Activated CD4-positive, alpha-beta memory T cell treated with anti-CD3 and anti-CD28 coated beads, Interleukin-2, amount 10 ng/mL, durations not matched to agents 7 days and 5 days (primary cell): ENCODE data around the gene SNX27. TPM values are rescaled to one million over a fixed set of nuclear protein-coding genes. Genes with fewer than 3 reads are reported as not detected.
"Not testable (repeated sequence)": the region's sequence is repeated elsewhere in the genome, so short reads cannot be mapped to it uniquely, and the experiment has no call there.

Source experiments
- CTCF ChIA-PET: fragments of 350-600 bp; sonication (Branson Sonifier 250); formaldehyde crosslinking; loops from one replicate; lab custom pipeline; 2021; ENCODE audit warnings: antibody characterized with exemption, inconsistent platforms; lab: Charles Lee
- POLR2A ChIA-PET: fragments of 350-600 bp; sonication (Branson Sonifier 250); formaldehyde crosslinking; loops from one replicate; lab custom pipeline; 2021; ENCODE audit warnings: antibody characterized with exemption; lab: Charles Lee
- DNase-seq: peaks from one replicate; pipeline ENCODE4 v3.0.0-alpha.2; 2020
- H3K27ac Mint-ChIP-seq: one replicate; pipeline ENCODE4 v1.8.0; 2021; ENCODE audit warnings: mild to moderate bottlenecking, mixed read lengths
- H3K27me3 Mint-ChIP-seq: one replicate; pipeline ENCODE4 v1.8.0; 2021; ENCODE audit warnings: mixed read lengths
- H3K36me3 Mint-ChIP-seq: one replicate; pipeline ENCODE4 v1.8.0; 2021; ENCODE audit warnings: low read depth, mixed read lengths
- H3K4me1 Mint-ChIP-seq: one replicate; pipeline ENCODE4 v1.8.0; 2021; ENCODE audit warnings: mixed read lengths
- H3K4me3 Mint-ChIP-seq: one replicate; pipeline ENCODE4 v1.8.0; 2021; ENCODE audit warnings: mild to moderate bottlenecking, mixed read lengths
- H3K9me3 Mint-ChIP-seq: one replicate; pipeline ENCODE4 v1.8.0; 2021; ENCODE audit warnings: mixed read lengths
- total RNA-seq, 2 experiments: library from RNA; stranded (reverse); gene quantifications; one replicate each; pipeline ENCODE4 v1.2.3, GENCODE V29; 2021

SNX27 gene
- total RNA-seq, 2 experiments from 2014 or later = 28.9 to 29.6 TPM

DNA sequence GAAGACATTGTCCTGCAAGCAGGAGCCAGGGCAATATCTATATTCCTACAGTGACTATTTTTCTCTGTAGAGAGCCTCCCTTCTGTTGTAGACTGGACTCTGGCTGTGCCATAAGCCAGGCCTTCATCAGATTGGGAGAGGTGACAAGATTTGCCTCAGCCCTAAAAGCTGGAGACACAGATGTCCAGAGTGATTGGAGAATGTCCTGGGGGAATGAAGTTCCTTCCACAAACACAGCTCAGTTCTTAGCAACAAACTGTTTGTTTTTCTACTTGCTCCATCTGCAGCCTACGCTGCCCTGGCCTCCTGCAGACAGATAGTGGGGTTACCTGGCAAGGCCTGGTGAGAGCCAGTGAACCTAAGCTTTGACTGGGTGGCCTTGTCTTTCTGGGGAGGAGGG, 29.9 kb upstream of the SNX27 start:
- Mint-ChIP-seq H3K9me3 (no peaks in the 10 kb centered on the region), H3K27me3 (no peaks in the 10 kb centered on the region), H3K36me3 (peaks cover 10% of the 10 kb centered on the region), H3K4me1 (peaks cover 29% of the 10 kb centered on the region), H3K4me3 (no peak overlapping the region), H3K27ac (no peak overlapping the region)
- DNase-seq = no peak
- POLR2A ChIA-PET = no interaction called here
- CTCF ChIA-PET = no interaction called here

DNA sequence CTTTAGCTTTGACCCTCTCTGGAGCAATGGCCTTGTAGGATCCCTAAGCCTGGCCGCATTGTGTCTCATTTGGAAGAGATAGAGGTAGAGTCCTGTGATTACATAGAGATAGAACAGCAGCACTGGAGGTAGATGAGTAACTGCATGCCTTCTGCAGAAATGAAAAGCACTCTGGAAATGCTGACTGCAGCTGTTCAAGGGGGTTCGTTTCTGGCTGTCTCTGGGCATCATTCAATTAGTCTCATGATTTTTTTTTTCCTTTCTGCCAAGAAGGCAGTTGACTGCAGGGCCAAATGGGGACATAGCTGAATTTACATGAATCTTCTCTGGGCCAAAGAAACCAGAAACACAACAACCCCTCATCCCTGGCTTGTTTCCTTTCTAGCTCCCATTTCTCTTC, 28.1 kb upstream of the SNX27 start:
- Mint-ChIP-seq H3K9me3 (no peaks in the 10 kb centered on the region), H3K4me3 (no peak overlapping the region), H3K27ac (no peak overlapping the region), H3K4me1 (peaks cover 20% of the 10 kb centered on the region), H3K27me3 (no peaks in the 10 kb centered on the region), H3K36me3 (peaks cover 6% of the 10 kb centered on the region)
- POLR2A ChIA-PET = no interaction called here
- no peak for DNase-seq
- CTCF ChIA-PET = interaction anchor here (1.6 kb wide), 1 partner anchor 10 kb away, joined by 6 read pairs; no protein-coding TSS in a partner anchor

- H3K9me3 Mint-ChIP-seq = no peaks in the 10 kb centered on the region
- no peak for DNase-seq
Measured at GRCh38 chr1:151584278-151584677, 27.6 kb upstream of the SNX27 start.

DNA sequence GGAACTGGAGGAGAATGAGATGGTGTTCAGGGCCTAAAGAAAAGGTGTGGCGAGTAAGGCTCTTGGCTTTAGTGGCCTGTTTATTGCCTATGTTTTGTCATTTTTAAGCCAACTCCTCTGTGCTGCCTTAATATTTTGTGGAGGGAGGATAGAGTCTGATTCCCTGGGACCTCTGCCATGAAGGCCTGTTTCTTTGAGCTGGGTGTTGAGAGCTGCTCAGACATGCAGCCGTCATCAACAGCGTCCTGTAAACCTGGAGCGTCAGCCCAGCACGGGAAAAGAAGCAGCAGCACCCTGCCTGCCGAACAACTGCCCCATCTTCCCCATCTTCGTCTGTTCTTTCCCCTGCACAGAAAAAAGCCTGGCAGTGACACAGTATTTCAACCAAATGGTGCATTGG, 27.1 kb upstream of the SNX27 start:
- Mint-ChIP-seq H3K27ac (no peak overlapping the region), H3K27me3 (peaks cover 4% of the 10 kb centered on the region), H3K36me3 (no peaks in the 10 kb centered on the region), H3K4me1 (peaks cover 11% of the 10 kb centered on the region), H3K4me3 (no peak overlapping the region), H3K9me3 (no peaks in the 10 kb centered on the region)
- ChIA-PET CTCF (no interaction called here), POLR2A (no interaction called here)
- DNase-seq = no peak

More at GRCh38 chr1:151584278-151584677, 27.6 kb upstream of the SNX27 start:
- Mint-ChIP-seq H3K4me1 (peaks cover 16% of the 10 kb centered on the region), H3K27me3 (peaks cover 4% of the 10 kb centered on the region), H3K4me3 (no peak overlapping the region), H3K36me3 (peaks cover 3% of the 10 kb centered on the region), H3K27ac (no peak overlapping the region)
- POLR2A ChIA-PET = no interaction called here
- CTCF ChIA-PET = interaction anchor here (1.6 kb wide), 1 partner anchor 10 kb away, joined by 6 read pairs; no protein-coding TSS in a partner anchor

- no peak for DNase-seq
- no peak overlapping the region for H3K4me3 Mint-ChIP-seq
- ChIA-PET POLR2A (no interaction called here), CTCF (interaction anchor here (1.0 kb wide), 1 partner anchor 8 kb away, joined by 4 read pairs; no protein-coding TSS in a partner anchor)
- no peaks in the 10 kb centered on the region for H3K36me3 Mint-ChIP-seq
- H3K27me3 Mint-ChIP-seq = peaks cover 7% of the 10 kb centered on the region
- no peaks in the 10 kb centered on the region for H3K9me3 Mint-ChIP-seq
- no peak overlapping the region for H3K27ac Mint-ChIP-seq
- peaks cover 8% of the 10 kb centered on the region for H3K4me1 Mint-ChIP-seq
Measured at GRCh38 chr1:151585622-151586021, 26.2 kb upstream of the SNX27 start.

- DNase-seq = no peak
- Mint-ChIP-seq H3K27ac (no peak overlapping the region), H3K27me3 (peaks cover 20% of the 10 kb centered on the region), H3K36me3 (no peaks in the 10 kb centered on the region), H3K9me3 (no peaks in the 10 kb centered on the region), H3K4me3 (no peak overlapping the region), H3K4me1 (peaks cover 13% of the 10 kb centered on the region)
- ChIA-PET CTCF (no interaction called here), POLR2A (no interaction called here)
Measured at GRCh38 chr1:151590961-151591360, 20.9 kb upstream of the SNX27 start.

DNA sequence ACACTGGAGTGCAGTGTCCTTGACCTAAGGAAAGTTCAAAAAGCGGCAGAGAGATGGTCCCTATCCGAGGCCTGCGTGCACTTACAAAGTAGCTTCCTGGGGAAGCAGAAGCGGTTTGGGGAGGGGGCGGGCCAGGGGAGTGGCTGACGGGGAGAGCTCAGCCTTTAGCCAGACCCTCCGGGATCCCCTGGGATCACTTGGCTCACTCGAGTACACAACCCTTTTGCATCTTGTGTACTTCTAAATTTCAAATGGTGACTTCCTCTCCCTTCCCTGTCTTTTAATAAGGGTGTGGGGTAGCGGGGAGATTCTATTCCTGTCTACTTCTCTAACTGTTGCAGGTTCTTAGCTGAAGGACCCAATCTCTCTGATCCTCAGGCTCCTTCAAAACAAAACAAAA, 18.1 kb upstream of the SNX27 start:
- ChIA-PET CTCF (interaction anchor here (0.7 to 2.7 kb wide), 44 partner anchors 8 to 408 kb away, joined by 3 to 19 read pairs (median 4); partner anchors contain the start of genes CELF3, SNX27, TDRKH and THEM5), POLR2A (interaction anchor here (1.6 to 1.7 kb wide), 2 partner anchors 241 to 243 kb away, joined by 3 to 4 read pairs; no protein-coding TSS in a partner anchor)
- no peak overlapping the region for H3K4me3 Mint-ChIP-seq
- no peak for DNase-seq
- no peaks in the 10 kb centered on the region for H3K9me3 Mint-ChIP-seq
- peaks cover 23% of the 10 kb centered on the region for H3K27me3 Mint-ChIP-seq
- H3K27ac Mint-ChIP-seq = peak overlapping the region; percentile 16
- H3K4me1 Mint-ChIP-seq = peaks cover 9% of the 10 kb centered on the region
- no peaks in the 10 kb centered on the region for H3K36me3 Mint-ChIP-seq

- DNase-seq = peak; percentile 87
- CTCF ChIA-PET = interaction anchor here (0.7 to 2.7 kb wide), 44 partner anchors 9 to 408 kb away, joined by 3 to 19 read pairs (median 4); partner anchors contain the start of genes CELF3, SNX27, TDRKH and THEM5
- Mint-ChIP-seq H3K4me1 (peaks cover 9% of the 10 kb centered on the region), H3K36me3 (no peaks in the 10 kb centered on the region), H3K4me3 (no peak overlapping the region), H3K27ac (peak overlapping the region; percentile 16), H3K27me3 (peaks cover 20% of the 10 kb centered on the region), H3K9me3 (no peaks in the 10 kb centered on the region)
- POLR2A ChIA-PET = interaction anchor here (1.6 to 1.7 kb wide), 2 partner anchors 240 to 243 kb away, joined by 3 to 4 read pairs; no protein-coding TSS in a partner anchor
Measured at GRCh38 chr1:151594143-151594625, 17.7 kb upstream of the SNX27 start.

DNA sequence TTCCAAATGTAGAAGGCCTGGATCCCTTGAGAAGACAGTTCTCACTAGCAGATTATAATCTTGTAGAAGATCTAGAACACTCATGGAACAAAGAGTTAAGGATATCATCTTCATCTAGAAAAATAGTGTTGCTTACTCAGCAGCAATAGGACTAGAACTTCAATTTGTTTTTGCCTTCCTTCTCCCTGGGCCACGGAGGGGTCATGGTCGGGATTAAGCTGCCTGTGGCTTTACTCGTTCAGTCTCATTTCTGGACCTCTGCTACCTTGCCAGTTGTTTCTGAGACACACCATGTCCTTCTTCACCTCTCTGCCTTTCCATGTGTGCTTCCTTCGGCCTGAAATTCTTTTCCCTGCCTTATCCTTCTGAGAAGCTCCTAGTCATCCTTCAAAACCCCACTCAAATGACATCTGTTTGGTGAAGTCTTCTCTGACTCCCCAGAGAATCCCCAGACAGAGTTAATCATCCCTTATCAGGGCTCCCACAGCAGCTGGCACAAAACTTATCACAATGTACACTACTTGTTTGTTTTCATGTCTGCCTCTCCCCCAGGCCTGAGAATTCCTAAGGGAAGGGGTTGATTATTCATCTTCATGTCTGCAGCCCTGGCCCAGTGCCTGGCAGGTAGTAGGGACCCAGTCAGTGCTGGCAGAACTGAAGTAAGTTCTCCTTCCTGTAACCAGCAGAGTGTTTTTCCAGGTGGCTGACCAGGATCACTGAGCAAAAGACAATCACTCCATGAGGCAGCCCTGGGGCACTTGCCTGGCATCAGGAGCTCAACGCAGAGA, 15.5 kb upstream of the SNX27 start:
- ChIA-PET POLR2A (interaction anchor here (0.8 kb wide), 1 partner anchor 9 kb away, joined by 3 read pairs; no protein-coding TSS in a partner anchor), CTCF (interaction anchor here (0.7 to 1.2 kb wide), 3 partner anchors 9 to 238 kb away, joined by 3 to 4 read pairs (median 3); no protein-coding TSS in a partner anchor)
- H3K4me1 Mint-ChIP-seq = peaks cover 9% of the 10 kb centered on the region
- H3K9me3 Mint-ChIP-seq = no peaks in the 10 kb centered on the region
- H3K36me3 Mint-ChIP-seq = no peaks in the 10 kb centered on the region
- no peak overlapping the region for H3K27ac Mint-ChIP-seq
- no peak for DNase-seq
- no peak overlapping the region for H3K4me3 Mint-ChIP-seq
- H3K27me3 Mint-ChIP-seq = peaks cover 11% of the 10 kb centered on the region

DNA sequence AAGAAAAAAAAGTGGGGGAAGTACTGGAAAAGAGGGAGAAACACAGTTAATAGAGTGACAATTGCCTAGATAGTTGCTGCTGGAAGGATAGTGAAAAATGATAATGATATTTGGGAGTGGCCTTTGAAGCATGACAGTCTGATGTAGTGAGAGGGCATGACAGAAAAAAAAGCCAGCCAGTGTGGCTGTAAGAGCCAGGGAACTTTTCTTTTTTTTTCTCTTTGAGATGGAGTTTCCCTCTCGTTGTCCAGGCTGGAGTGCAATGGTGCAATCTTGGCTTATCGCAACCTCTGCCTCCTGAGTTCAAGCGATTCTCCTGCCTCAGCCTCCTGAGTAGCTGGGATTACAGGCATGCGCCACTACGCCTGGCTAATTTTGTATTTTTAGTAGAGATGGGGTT, 9.3 kb upstream of the SNX27 start:
- H3K9me3 Mint-ChIP-seq, H3K4me1 Mint-ChIP-seq, POLR2A ChIA-PET, H3K27ac Mint-ChIP-seq, H3K36me3 Mint-ChIP-seq, H3K4me3 Mint-ChIP-seq, DNase-seq: not testable (repeated sequence)
- CTCF ChIA-PET = interaction anchor here (0.7 to 1.1 kb wide), 2 partner anchors 8 to 143 kb away, joined by 3 to 9 read pairs; no protein-coding TSS in a partner anchor
- peaks cover 21% of the 10 kb centered on the region for H3K27me3 Mint-ChIP-seq

DNA sequence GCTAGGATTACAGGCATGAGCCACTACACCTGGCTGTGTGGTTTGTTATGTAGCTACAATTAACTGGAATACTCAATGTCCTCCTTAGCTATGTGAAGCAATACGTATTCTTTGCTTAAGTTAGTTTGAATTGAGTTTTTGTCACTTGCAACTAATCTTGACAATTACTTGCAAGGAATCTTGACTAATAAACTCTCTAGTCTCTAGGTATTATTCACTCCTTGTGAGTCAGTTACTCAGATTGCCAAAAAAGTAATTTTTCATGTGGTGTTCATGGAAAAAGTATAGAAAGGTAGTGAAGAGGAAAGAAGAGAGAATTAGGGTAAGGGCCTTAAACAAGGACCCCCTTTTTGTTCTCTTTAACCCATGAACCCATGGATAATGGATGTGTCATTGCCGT, 7.6 kb upstream of the SNX27 start:
- H3K4me1 Mint-ChIP-seq = no peaks in the 10 kb centered on the region
- H3K9me3 Mint-ChIP-seq = no peaks in the 10 kb centered on the region
- ChIA-PET CTCF (interaction anchor here (0.6 kb wide), 2 partner anchors 50 to 71 kb away, joined by 3 to 4 read pairs; no protein-coding TSS in a partner anchor), POLR2A (interaction anchor here (0.6 kb wide), 1 partner anchor 70 kb away, joined by 3 read pairs; no protein-coding TSS in a partner anchor)
- DNase-seq = no peak
- H3K4me3 Mint-ChIP-seq = no peak overlapping the region
- no peak overlapping the region for H3K27ac Mint-ChIP-seq
- H3K36me3 Mint-ChIP-seq = no peaks in the 10 kb centered on the region
- peaks cover 26% of the 10 kb centered on the region for H3K27me3 Mint-ChIP-seq

DNA sequence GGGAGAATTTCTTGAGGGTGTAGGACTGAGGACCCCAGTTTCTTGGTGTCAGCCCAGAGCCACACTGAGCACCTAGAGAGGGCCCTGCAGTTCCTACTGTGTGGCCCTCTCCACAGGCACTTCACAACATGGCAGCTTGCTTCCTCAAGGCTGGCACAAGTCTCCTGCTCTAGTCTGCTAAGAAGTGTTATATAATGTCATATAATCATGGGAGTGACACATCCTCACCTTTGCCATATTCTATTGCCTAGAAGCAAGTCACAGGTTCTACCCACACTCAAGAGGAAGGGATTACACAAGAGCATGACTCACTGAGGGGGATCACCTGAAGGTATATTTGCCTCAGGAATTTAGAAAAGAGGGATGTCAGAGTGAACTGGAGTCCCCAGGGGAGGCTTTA, 5.5 kb upstream of the SNX27 start:
- Mint-ChIP-seq H3K27me3 (peaks cover 26% of the 10 kb centered on the region), H3K27ac (no peak overlapping the region), H3K4me1 (peaks cover 4% of the 10 kb centered on the region), H3K9me3 (no peaks in the 10 kb centered on the region), H3K36me3 (no peaks in the 10 kb centered on the region), H3K4me3 (no peak overlapping the region)
- no peak for DNase-seq
- POLR2A ChIA-PET = no interaction called here
- CTCF ChIA-PET = interaction anchor here (1.5 to 1.7 kb wide), 2 partner anchors 10 to 14 kb away, joined by 3 to 4 read pairs; no protein-coding TSS in a partner anchor

- DNase-seq = no peak
- H3K27me3 Mint-ChIP-seq = peaks cover 26% of the 10 kb centered on the region
- POLR2A ChIA-PET = no interaction called here
- no peak overlapping the region for H3K4me3 Mint-ChIP-seq
- no peaks in the 10 kb centered on the region for H3K9me3 Mint-ChIP-seq
- no peak overlapping the region for H3K27ac Mint-ChIP-seq
- no peaks in the 10 kb centered on the region for H3K36me3 Mint-ChIP-seq
- peaks cover 8% of the 10 kb centered on the region for H3K4me1 Mint-ChIP-seq
- CTCF ChIA-PET = no interaction called here
Measured at GRCh38 chr1:151606857-151607256, 5.0 kb upstream of the SNX27 start.
